GM19035 (cell line): ENCODE measurements around the gene WDR5.

Source experiments
- ATAC-seq: cut with Tn5 transposase; IDR thresholded peaks from one replicate; pipeline ENCODE4 v1.9.1; 2021; ENCODE audit not compliant: unreplicated experiment

WDR5 gene

GRCh38 chr9:134186471-134187109, 50.7 kb downstream of the WDR5 start:
- ATAC-seq, result no peak

- ATAC-seq, result no peak
Measured at GRCh38 chr9:134187110-134187531, 51.2 kb downstream of the WDR5 start.

GRCh38 chr9:134187891-134188385, 52.1 kb downstream of the WDR5 start:
- no peak for ATAC-seq

- no peak for ATAC-seq
Measured at GRCh38 chr9:134188386-134189144, 52.7 kb downstream of the WDR5 start.

GRCh38 chr9:134189145-134189469, 53.2 kb downstream of the WDR5 start:
- ATAC-seq, result no peak

- ATAC-seq, result no peak
Measured at GRCh38 chr9:134189470-134190231, 53.8 kb downstream of the WDR5 start.

GRCh38 chr9:134190232-134191121, 54.6 kb downstream of the WDR5 start:
- no peak for ATAC-seq

- ATAC-seq, result no peak
Measured at GRCh38 chr9:134191455-134192209, 55.8 kb downstream of the WDR5 start.

GRCh38 chr9:134192311-134192950, 56.5 kb downstream of the WDR5 start:
- no peak for ATAC-seq

- no peak for ATAC-seq
Measured at GRCh38 chr9:134192951-134193731, 57.3 kb downstream of the WDR5 start.

GRCh38 chr9:134193912-134194535, 58.1 kb downstream of the WDR5 start:
- ATAC-seq, result no peak

GRCh38 chr9:134195558-134195957, 59.7 kb downstream of the WDR5 start:
- ATAC-seq, result no peak

GRCh38 chr9:134196911-134197310, 61.0 kb downstream of the WDR5 start:
- no peak for ATAC-seq

- ATAC-seq, result no peak
Measured at GRCh38 chr9:134198791-134199190, 62.9 kb downstream of the WDR5 start.

- no peak for ATAC-seq
Measured at GRCh38 chr9:134200730-134201129, 64.8 kb downstream of the WDR5 start.

- ATAC-seq, result no peak
Measured at GRCh38 chr9:134203224-134203623, 67.3 kb downstream of the WDR5 start.

GRCh38 chr9:134204041-134204440, 68.2 kb downstream of the WDR5 start:
- no peak for ATAC-seq

GRCh38 chr9:134204991-134205578, 69.2 kb downstream of the WDR5 start:
- ATAC-seq, result no peak
